AML-193 (cell line): ENCODE measurements around the gene FEN1.

Experiments
- DNase-seq, 2 experiments: peaks; one replicate each; lab custom pipeline; 2025; lab: John Stamatoyannopoulos, UW

FEN1 gene

GRCh38 chr11:61841636-61842527, 49.2 kb downstream of the FEN1 start:
- no peak for DNase-seq

- DNase-seq = no peak
Measured at GRCh38 chr11:61842528-61842820, 49.8 kb downstream of the FEN1 start.

- no peak for DNase-seq
Measured at GRCh38 chr11:61844909-61845565, 52.3 kb downstream of the FEN1 start.

DNA sequence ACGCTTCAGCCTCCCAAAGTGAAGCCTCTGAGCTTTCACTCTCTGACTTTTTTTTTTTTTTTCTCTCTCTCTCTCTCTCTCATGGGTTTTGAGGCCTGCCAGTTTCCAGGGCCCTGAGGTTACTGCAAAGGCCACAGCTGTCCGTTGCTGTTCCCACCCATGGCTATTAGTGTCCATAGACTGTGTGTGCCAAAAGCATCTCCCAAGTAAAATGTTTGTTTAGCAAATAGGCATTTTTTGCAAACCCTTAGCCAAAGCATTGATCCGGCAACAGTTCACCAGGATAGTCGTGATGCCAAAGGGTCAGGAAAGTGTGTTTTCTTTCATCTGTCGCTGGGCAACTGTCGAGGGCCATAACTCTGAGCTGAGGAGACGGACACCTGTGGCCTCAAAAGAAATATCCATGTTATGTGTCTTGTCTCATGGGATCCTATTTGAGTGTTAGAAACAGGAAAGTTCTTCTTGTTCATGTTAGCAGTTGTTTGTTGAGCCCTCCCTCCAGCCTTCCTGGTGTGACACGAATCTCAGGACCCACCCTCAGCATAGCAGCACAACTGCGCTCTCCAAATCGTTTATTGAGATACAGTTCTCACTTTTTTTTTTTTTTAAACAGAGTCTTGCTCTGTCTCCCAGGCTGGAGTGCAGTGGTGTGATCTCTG, 53.8 kb downstream of the FEN1 start:
- DNase-seq = no peak
